H9 (cell line): ENCODE measurements around the gene AGBL3. TPM values are rescaled to one million over a fixed set of nuclear protein-coding genes. Genes with fewer than 3 reads are reported as not detected.

Experiments used
- DNase-seq: peaks from one replicate; pipeline ENCODE4 v3.0.0-alpha.2; 2017
- H2AFZ ChIP-seq: one replicate; pipeline ENCODE4 v1.6.1; 2013; ENCODE audit warnings: mild to moderate bottlenecking, low read length, control low read depth, moderate library complexity
- H2AK5ac ChIP-seq: 2 replicates; pipeline ENCODE4 v1.6.1; 2013; ENCODE audit warnings: low read length, control low read depth, mixed read lengths; ENCODE audit not compliant: insufficient read length
- H2BK120ac ChIP-seq: one replicate; pipeline ENCODE4 v1.6.1; 2013; ENCODE audit warnings: low read depth, mild to moderate bottlenecking, low read length, control low read depth, inconsistent platforms; ENCODE audit not compliant: poor library complexity, severe bottlenecking
- H2BK12ac ChIP-seq: 2 replicates; pipeline ENCODE4 v1.6.1; 2013; ENCODE audit warnings: low read length, control low read depth, mixed read lengths, low read depth; ENCODE audit not compliant: insufficient read length
- H2BK15ac ChIP-seq: 2 replicates; pipeline ENCODE4 v1.6.1; 2013; ENCODE audit warnings: low read depth, low read length, control low read depth
- H2BK20ac ChIP-seq: one replicate; pipeline ENCODE4 v1.6.1; 2013; ENCODE audit warnings: low read depth, mild to moderate bottlenecking, low read length, control low read depth, inconsistent platforms; ENCODE audit not compliant: poor library complexity, severe bottlenecking
- H2BK5ac ChIP-seq: 2 replicates; pipeline ENCODE4 v1.6.1; 2013; ENCODE audit warnings: low read length, control low read depth, mixed read lengths; ENCODE audit not compliant: insufficient read length
- H3K14ac ChIP-seq: 2 replicates; pipeline ENCODE4 v1.6.1; 2013; ENCODE audit warnings: low read length, control low read depth; ENCODE audit not compliant: insufficient read depth
- H3K18ac ChIP-seq: 2 replicates; pipeline ENCODE4 v1.6.1; 2013; ENCODE audit warnings: low read depth, mild to moderate bottlenecking, mixed read lengths, low read length, control low read depth; ENCODE audit not compliant: insufficient read length
- H3K23ac ChIP-seq: 2 replicates; pipeline ENCODE4 v1.6.1; 2013; ENCODE audit warnings: low read length, control low read depth, mixed read lengths, low read depth; ENCODE audit not compliant: insufficient read length
- H3K23me2 ChIP-seq: 2 replicates; pipeline ENCODE4 v1.6.1; 2013; ENCODE audit warnings: low read depth, mild to moderate bottlenecking, mixed read lengths, low read length, control low read depth; ENCODE audit not compliant: insufficient read length, poor library complexity, severe bottlenecking
- H3K27ac ChIP-seq: 2 replicates; pipeline ENCODE4 v1.5.1; 2013; ENCODE audit warnings: low read length, control low read depth, mixed read lengths, low read depth; ENCODE audit not compliant: insufficient read length
- H3K27me3 ChIP-seq: 2 replicates; pipeline ENCODE4 v1.6.1; 2013; ENCODE audit warnings: low read length, control low read depth, inconsistent platforms; ENCODE audit not compliant: insufficient read depth
- H3K4ac ChIP-seq: 2 replicates; pipeline ENCODE4 v1.6.1; 2013; ENCODE audit warnings: low read depth, mild to moderate bottlenecking, control low read depth, inconsistent platforms, low read length, moderate library complexity
- H3K4me1 ChIP-seq: 2 replicates; pipeline ENCODE4 v1.6.1; 2013; ENCODE audit warnings: low read length, control low read depth, inconsistent platforms; ENCODE audit not compliant: insufficient read depth
- H3K4me2 ChIP-seq: 2 replicates; pipeline ENCODE4 v1.6.1; 2013; ENCODE audit warnings: low read length, control low read depth, mixed read lengths; ENCODE audit not compliant: insufficient read length, insufficient read depth
- H3K56ac ChIP-seq: 2 replicates; pipeline ENCODE4 v1.6.1; 2013; ENCODE audit warnings: low read depth, mild to moderate bottlenecking, mixed read lengths, low read length, control low read depth; ENCODE audit not compliant: insufficient read length
- H3K79me1 ChIP-seq: 2 replicates; pipeline ENCODE4 v1.6.1; 2013; ENCODE audit warnings: low read depth, mild to moderate bottlenecking, moderate library complexity, low read length, control low read depth, inconsistent platforms; ENCODE audit not compliant: insufficient read depth, poor library complexity, severe bottlenecking
- H3K79me2 ChIP-seq: 2 replicates; pipeline ENCODE4 v1.6.1; 2013; ENCODE audit warnings: low read length, control low read depth, inconsistent platforms; ENCODE audit not compliant: insufficient read depth
- H3K9ac ChIP-seq: 2 replicates; pipeline ENCODE4 v1.6.1; 2013; ENCODE audit warnings: low read length, control low read depth, mixed read lengths; ENCODE audit not compliant: insufficient read length; ENCODE audit errors: extremely low read depth
- H3K9me3 ChIP-seq: one replicate; pipeline ENCODE4 v1.6.1; 2013; ENCODE audit warnings: low read depth, low read length, inconsistent platforms; ENCODE audit not compliant: control insufficient read depth
- H3T11ph ChIP-seq: one replicate; pipeline ENCODE4 v1.6.1; 2013; ENCODE audit warnings: mild to moderate bottlenecking, low read length, control low read depth, inconsistent platforms
- H4K20me1 ChIP-seq: one replicate; pipeline ENCODE4 v1.6.1; 2013; ENCODE audit not compliant: control insufficient read depth, insufficient read length, insufficient read depth
- H4K5ac ChIP-seq: 2 replicates; pipeline ENCODE4 v1.6.1; 2013; ENCODE audit warnings: low read depth, mild to moderate bottlenecking, mixed read lengths, low read length, control low read depth; ENCODE audit not compliant: insufficient read length
- H4K8ac ChIP-seq: replicated peaks from 2 replicates; pipeline ENCODE4 v1.6.1; 2013; ENCODE audit warnings: low read length, control low read depth, mixed read lengths, low read depth; ENCODE audit not compliant: insufficient read length
- H4K91ac ChIP-seq: 2 replicates; pipeline ENCODE4 v1.6.1; 2013; ENCODE audit warnings: low read depth, mild to moderate bottlenecking, moderate library complexity, mixed read lengths, low read length, control low read depth; ENCODE audit not compliant: insufficient read length
- H3K27ac Mint-ChIP-seq, 3 experiments: 2 replicates in 2 of 3; 3 replicates in 1 of 3; pipeline ENCODE4 v1.8.0; 2020 to 2021; ENCODE audit warnings: mixed read lengths in 3 of 3, mild to moderate bottlenecking in 1 of 3, moderate library complexity in 1 of 3
- H3K27me3 Mint-ChIP-seq: 2 replicates; pipeline ENCODE4 v1.8.0; 2021; ENCODE audit warnings: low read depth, mild to moderate bottlenecking, moderate library complexity, mixed read lengths
- H3K36me3 Mint-ChIP-seq, 3 experiments: 2 replicates in 2 of 3; 3 replicates in 1 of 3; pipeline ENCODE4 v1.8.0; 2020 to 2021; ENCODE audit warnings: low read depth in 3 of 3, mixed read lengths in 3 of 3; ENCODE audit not compliant: insufficient read depth in 1 of 3
- H3K4me1 Mint-ChIP-seq, 2 experiments: 2 replicates each; pipeline ENCODE4 v1.8.0; 2020; ENCODE audit warnings: mixed read lengths in 2 of 2
- H3K4me3 Mint-ChIP-seq, 2 experiments: 2 replicates in 1 of 2; 3 replicates in 1 of 2; pipeline ENCODE4 v1.8.0; 2020 to 2021; ENCODE audit warnings: mild to moderate bottlenecking in 2 of 2, mixed read lengths in 2 of 2, moderate library complexity in 1 of 2
- H3K9me3 Mint-ChIP-seq, 2 experiments: 2 replicates in 1 of 2; 3 replicates in 1 of 2; pipeline ENCODE4 v1.8.0; 2020; ENCODE audit warnings: mild to moderate bottlenecking in 2 of 2, mixed read lengths in 2 of 2, moderate library complexity in 1 of 2
- total RNA-seq: library from RNA; stranded (reverse); gene quantifications from 2 replicates; pipeline ENCODE4 v1.2.1, GENCODE V29; 2021
- TF ChIP-seq, protein P1 (sequence below): fragments of 200-600 bp; sonication (generic); conservative IDR thresholded peaks from 3 replicates; pipeline ENCODE4 v1.8.0; 2021; ENCODE audit warnings: antibody characterized with exemption, mild to moderate bottlenecking

AGBL3 gene
- total RNA-seq, 1 experiment from 2014 or later, result 2.4 TPM

DNA sequence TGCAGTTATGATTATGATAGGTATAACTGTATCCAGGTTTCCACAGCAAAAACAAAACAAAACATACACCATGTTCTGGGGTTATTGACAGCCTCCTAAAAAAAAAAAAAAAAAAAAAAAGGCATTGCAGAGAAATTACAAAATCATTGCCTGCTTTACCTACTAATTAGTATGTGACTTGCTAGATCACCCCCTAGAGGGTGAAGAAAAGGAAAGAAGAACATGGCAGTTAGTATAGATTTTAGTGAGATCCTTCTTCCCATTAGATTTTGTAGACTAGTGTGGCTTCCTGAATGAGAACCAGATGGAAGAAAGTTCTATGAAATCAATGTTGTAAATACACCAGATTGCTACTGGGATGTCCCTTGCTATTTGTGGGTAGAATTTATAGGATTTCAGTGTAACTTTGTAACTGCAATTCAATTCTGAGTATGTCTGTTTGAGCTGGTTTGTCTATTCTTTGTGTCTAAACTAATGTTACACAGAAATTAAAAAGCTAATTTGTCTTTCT lies 24.0 kb upstream of the AGBL3 start:
- Histone ChIP-seq H2BK15ac (no peak overlapping the region), H2BK120ac (no peak overlapping the region), H3K9ac (no peak overlapping the region), H2BK12ac (no peak overlapping the region), H3T11ph (no peak overlapping the region), H4K5ac (no peak overlapping the region), H4K91ac (no peak overlapping the region), H3K79me1 (no peaks in the 10 kb centered on the region), H3K56ac (no peak overlapping the region), H2BK20ac (no peak overlapping the region), H3K23me2 (no peaks in the 10 kb centered on the region), H4K8ac (no peak overlapping the region), H3K9me3 (no peaks in the 10 kb centered on the region), H3K18ac (no peak overlapping the region), H3K27me3 (no peaks in the 10 kb centered on the region), H2AFZ (no peak overlapping the region), H3K79me2 (no peaks in the 10 kb centered on the region), H3K27ac (no peak overlapping the region), H3K23ac (no peak overlapping the region), H2AK5ac (no peak overlapping the region), H3K4me2 (no peak overlapping the region), H3K4ac (no peak overlapping the region), H3K4me1 (no peaks in the 10 kb centered on the region), H3K14ac (no peak overlapping the region), H2BK5ac (no peak overlapping the region), H4K20me1 (no peaks in the 10 kb centered on the region)
- Mint-ChIP-seq H3K4me1 (no peaks in the 10 kb centered on the region), H3K36me3 (peaks cover 14 to 74% (median 33%) of the 10 kb centered on the region in 3 experiments; a peak in 6 of 7 replicates), H3K4me3 (no peak overlapping the region), H3K27ac (no peak overlapping the region), H3K9me3 (no peaks in the 10 kb centered on the region), H3K27me3 (no peaks in the 10 kb centered on the region)
- TF ChIP-seq, protein P1, sequence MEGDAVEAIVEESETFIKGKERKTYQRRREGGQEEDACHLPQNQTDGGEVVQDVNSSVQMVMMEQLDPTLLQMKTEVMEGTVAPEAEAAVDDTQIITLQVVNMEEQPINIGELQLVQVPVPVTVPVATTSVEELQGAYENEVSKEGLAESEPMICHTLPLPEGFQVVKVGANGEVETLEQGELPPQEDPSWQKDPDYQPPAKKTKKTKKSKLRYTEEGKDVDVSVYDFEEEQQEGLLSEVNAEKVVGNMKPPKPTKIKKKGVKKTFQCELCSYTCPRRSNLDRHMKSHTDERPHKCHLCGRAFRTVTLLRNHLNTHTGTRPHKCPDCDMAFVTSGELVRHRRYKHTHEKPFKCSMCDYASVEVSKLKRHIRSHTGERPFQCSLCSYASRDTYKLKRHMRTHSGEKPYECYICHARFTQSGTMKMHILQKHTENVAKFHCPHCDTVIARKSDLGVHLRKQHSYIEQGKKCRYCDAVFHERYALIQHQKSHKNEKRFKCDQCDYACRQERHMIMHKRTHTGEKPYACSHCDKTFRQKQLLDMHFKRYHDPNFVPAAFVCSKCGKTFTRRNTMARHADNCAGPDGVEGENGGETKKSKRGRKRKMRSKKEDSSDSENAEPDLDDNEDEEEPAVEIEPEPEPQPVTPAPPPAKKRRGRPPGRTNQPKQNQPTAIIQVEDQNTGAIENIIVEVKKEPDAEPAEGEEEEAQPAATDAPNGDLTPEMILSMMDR, result no peak; the same call in 2 of the 3 replicates
- DNase-seq, result no peak
